Immature natural killer cell (primary cell): ENCODE data around the gene TMEM54. TPM values are rescaled to one million over a fixed set of nuclear protein-coding genes. Genes with fewer than 3 reads are reported as not detected.
"Not testable (repeated sequence)": the region's sequence is repeated elsewhere in the genome, so short reads cannot be mapped to it uniquely, and the experiment has no call there.

ENCODE experiments used
- DNase-seq, 3 donors: peaks; one replicate each; pipeline ENCODE4 v3.0.0; 2022; ENCODE audit warnings: mixed read lengths in 1 of 3
- H3K27ac Mint-ChIP-seq, 6 donors: one replicate each; pipeline ENCODE4 v1.8.0; 2020; ENCODE audit warnings: mixed read lengths in 6 of 6, mild to moderate bottlenecking in 5 of 6, inconsistent platforms in 4 of 6, moderate library complexity in 3 of 6
- H3K27me3 Mint-ChIP-seq, 3 donors: one replicate each; pipeline ENCODE4 v1.8.0; 2020 to 2021; ENCODE audit warnings: low read depth in 3 of 3, mild to moderate bottlenecking in 3 of 3, mixed read lengths in 3 of 3, moderate library complexity in 3 of 3, inconsistent platforms in 1 of 3
- H3K36me3 Mint-ChIP-seq, 3 donors: one replicate each; pipeline ENCODE4 v1.8.0; 2020; ENCODE audit warnings: mixed read lengths in 3 of 3, inconsistent platforms in 2 of 3, mild to moderate bottlenecking in 2 of 3
- H3K4me1 Mint-ChIP-seq, 2 donors: one replicate each; pipeline ENCODE4 v1.8.0; 2020; ENCODE audit warnings: inconsistent platforms in 2 of 2, mild to moderate bottlenecking in 2 of 2, mixed read lengths in 2 of 2, moderate library complexity in 1 of 2
- H3K4me3 Mint-ChIP-seq, 5 donors: one replicate each; pipeline ENCODE4 v1.8.0; 2020; ENCODE audit warnings: mild to moderate bottlenecking in 5 of 5, mixed read lengths in 5 of 5, inconsistent platforms in 3 of 5, moderate library complexity in 3 of 5
- H3K9me3 Mint-ChIP-seq, 6 donors: one replicate each; pipeline ENCODE4 v1.8.0; 2020; ENCODE audit warnings: mild to moderate bottlenecking in 6 of 6, mixed read lengths in 6 of 6, inconsistent platforms in 4 of 6, moderate library complexity in 3 of 6
- polyA plus RNA-seq, 3 donors: library from polyadenylated mRNA; unstranded; fragments of 300-500 nt; fragmentation: Illumina TruSeq; gene quantifications; one replicate each; pipeline ENCODE4 v1.2.3, GENCODE V29; 2021

The TMEM54 gene
- polyA plus RNA-seq, 3 donors from 2014 or later: not detected

DNA sequence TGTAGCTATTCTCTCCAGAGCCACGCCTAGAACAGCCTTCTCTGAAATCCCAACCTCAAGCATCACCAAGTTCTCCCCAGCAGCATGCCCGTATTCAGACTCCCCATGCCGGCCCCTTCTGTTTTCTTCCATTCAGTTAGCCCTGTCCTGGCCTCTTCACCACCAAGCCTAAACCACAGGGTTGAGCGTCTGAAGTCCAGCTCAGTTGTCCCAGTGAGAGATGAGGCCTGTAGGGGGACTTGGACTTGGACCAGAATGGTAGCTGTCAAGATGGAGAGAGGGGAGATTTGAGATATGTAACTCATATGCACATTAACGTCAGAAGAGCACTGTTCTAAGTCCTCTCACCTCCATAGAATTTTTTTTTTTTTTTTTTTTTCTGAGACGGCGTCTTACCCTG is 5.5 kb upstream of the TMEM54 start:
- peaks cover 0 to 4% (median 0%) of the 10 kb centered on the region in 6 donors for H3K9me3 Mint-ChIP-seq
- no peak for DNase-seq
- H3K36me3 Mint-ChIP-seq: no peaks in the 10 kb centered on the region
- H3K27me3 Mint-ChIP-seq: peaks cover 4 to 14% (median 11%) of the 10 kb centered on the region in 3 donors
- H3K27ac Mint-ChIP-seq: no peak overlapping the region
- H3K4me3 Mint-ChIP-seq: no peak overlapping the region
- peaks cover 5 to 11% of the 10 kb centered on the region in 2 donors for H3K4me1 Mint-ChIP-seq

DNA sequence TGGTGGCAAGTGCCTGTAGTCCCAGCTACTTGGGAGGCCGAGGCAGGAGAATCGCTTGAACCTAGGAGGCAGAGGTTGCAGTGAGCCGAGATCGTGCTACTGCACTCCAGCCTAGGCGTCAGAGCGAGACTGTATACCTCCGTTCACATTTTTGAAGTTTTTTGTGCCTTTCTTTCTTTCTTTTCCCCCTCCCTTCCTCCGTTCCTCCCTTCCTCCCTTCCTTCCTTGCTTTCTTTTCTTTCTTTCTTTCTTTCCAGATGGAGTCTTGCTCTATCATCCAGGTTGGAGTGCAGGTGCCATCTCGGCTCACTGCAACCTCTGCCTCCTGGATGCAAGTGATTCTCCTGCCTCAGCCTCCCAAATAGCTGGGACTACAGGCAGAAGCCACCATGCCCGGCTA is 4.4 kb upstream of the TMEM54 start:
- H3K27me3 Mint-ChIP-seq: peaks cover 4 to 16% (median 11%) of the 10 kb centered on the region in 3 donors
- not testable (repeated sequence) for H3K36me3 Mint-ChIP-seq, H3K27ac Mint-ChIP-seq, DNase-seq, H3K4me3 Mint-ChIP-seq, H3K9me3 Mint-ChIP-seq
- peaks cover 8 to 14% of the 10 kb centered on the region in 2 donors for H3K4me1 Mint-ChIP-seq

DNA sequence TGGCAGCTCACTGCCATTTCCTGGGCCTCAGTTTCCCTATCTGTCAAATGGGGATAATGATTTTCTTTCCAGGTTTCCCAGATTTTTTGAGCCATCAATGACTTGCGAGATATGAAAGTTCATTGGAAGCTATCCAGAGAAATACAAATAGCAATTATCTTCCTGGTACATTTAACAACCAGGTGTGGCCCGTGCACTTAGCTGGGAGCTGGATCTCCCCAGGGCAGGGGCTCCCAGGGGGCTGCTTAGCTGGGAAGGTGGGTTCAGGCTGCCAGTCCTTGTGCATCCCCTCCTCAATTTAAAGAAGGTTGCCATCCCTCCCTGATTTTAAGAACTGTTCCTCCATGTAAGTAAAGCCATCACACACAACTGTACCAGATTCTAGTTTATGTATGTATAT is 3.6 kb upstream of the TMEM54 start:
- DNase-seq: no peak
- peaks cover 0 to 5% (median 0%) of the 10 kb centered on the region in 6 donors for H3K9me3 Mint-ChIP-seq
- no peak overlapping the region for H3K27ac Mint-ChIP-seq

DNA sequence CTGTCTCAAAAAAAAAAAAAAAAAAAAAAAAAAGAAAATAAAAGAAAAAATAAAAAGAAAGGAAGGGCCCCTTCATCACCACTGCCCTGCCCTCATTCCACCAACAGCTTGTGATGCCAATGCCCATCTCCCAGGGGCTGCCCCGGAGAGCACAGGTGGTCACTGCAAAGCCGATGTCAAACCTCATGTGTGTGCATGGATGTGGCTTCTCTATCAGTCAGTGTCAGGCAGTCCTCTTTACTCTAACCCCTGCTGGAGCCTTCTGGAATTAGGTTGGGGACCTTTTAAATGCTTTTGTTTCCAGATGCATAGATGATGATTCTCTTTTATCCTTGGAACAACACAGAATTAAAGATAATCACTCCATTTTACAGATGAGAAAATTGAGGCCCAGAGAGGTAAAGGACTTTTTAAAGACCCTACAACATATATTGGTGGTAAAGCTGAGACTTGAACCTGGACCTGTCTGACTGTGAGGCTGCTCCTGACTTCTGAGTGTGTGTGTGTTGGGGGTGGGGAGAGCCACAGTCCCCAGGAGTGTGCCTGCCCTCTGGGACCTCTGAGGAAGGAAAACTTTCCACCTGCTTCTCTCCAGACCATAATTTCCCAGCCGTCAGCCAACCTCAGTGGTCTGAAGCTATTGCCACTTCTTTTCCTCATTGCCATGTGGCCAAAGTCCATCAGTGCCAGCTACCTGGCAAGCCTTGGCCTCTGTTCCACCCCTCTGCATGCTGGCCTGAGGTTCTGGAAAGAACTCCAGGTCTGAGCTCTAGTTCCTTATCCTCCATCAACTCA is 3.0 kb upstream of the TMEM54 start:
- H3K27me3 Mint-ChIP-seq: peaks cover 7 to 13% (median 13%) of the 10 kb centered on the region in 3 donors
- no peaks in the 10 kb centered on the region for H3K36me3 Mint-ChIP-seq
- H3K27ac Mint-ChIP-seq: no peak overlapping the region
- DNase-seq: no peak
- peaks cover 11 to 14% of the 10 kb centered on the region in 2 donors for H3K4me1 Mint-ChIP-seq
- peak overlapping the region in 1 of 5 donors; percentile 53 for H3K4me3 Mint-ChIP-seq
- peaks cover 0 to 5% (median 0%) of the 10 kb centered on the region in 6 donors for H3K9me3 Mint-ChIP-seq

More for the DNA sequence above, 3.6 kb upstream of the TMEM54 start:
- no peaks in the 10 kb centered on the region for H3K36me3 Mint-ChIP-seq
- peaks cover 7 to 15% (median 13%) of the 10 kb centered on the region in 3 donors for H3K27me3 Mint-ChIP-seq
- peaks cover 11 to 14% of the 10 kb centered on the region in 2 donors for H3K4me1 Mint-ChIP-seq
- H3K4me3 Mint-ChIP-seq: no peak overlapping the region

DNA sequence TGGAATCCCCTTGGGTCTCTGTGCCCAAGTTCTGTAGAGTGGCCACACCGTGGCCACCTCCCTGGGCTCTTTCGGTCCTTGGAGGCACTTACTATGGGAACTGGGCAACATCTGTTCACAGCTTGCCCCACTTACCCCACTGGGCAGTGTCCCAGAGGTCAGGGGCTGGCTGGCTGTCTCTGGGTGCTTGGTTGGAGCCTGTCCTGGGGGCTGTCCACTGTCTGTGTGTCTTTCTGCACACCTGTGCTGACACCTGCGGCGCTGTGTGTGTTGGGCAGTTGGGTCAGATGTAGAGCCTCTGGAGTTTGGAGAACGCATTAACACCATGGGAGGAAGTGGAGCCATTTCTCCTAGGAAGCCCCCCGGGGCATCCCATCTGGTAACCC is 1.3 kb upstream of the TMEM54 start:
- Mint-ChIP-seq H3K27ac (no peak overlapping the region), H3K4me1 (peaks cover 11 to 14% of the 10 kb centered on the region in 2 donors), H3K9me3 (peaks cover 0 to 5% (median 0%) of the 10 kb centered on the region in 6 donors), H3K36me3 (no peaks in the 10 kb centered on the region), H3K27me3 (peaks cover 7 to 13% (median 10%) of the 10 kb centered on the region in 3 donors), H3K4me3 (peak overlapping the region; percentile 9 to 80 (median 74))
- DNase-seq: no peak

DNA sequence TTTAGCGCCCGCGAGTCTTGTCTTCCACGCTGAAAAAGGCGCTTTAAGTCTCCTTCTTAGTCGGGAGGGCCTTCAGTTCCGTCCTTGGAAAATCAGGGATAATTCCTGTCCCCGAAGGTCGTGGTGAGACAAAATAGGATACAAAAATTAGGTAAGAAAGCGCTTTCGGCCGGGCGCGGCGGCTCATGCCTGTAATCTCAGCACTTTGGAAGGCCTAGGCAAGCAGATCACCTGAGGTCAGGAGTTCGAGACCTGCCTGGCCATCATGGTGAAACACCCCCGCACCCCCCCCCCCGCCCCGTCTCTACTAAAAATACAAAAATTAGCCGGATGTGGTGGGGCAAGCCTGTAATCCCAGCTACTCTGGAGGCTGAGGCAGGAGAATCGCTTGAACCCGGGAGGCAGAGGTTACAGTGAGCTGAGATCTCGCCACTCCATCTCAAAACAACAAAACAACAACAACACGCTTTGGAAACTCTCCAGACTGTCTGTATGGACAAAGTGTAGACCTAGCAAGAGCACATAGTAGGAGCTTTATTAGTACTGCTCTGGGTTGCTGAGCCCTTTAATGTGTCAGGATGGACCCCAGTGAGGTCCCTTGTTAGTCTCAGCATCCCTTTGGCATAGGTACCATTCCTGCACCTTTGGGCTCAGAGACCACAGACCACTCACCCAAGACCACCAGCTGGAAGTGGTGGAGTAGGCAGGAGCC is 790 bp upstream of the TMEM54 start:
- H3K36me3 Mint-ChIP-seq: no peaks in the 10 kb centered on the region
- H3K27ac Mint-ChIP-seq: no peak overlapping the region
- peaks cover 7 to 19% (median 10%) of the 10 kb centered on the region in 3 donors for H3K27me3 Mint-ChIP-seq
- H3K4me3 Mint-ChIP-seq: peak overlapping the region; percentile 76 to 80 (median 79)
- peaks cover 0 to 5% (median 0%) of the 10 kb centered on the region in 6 donors for H3K9me3 Mint-ChIP-seq
- DNase-seq: no peak
- peaks cover 11 to 14% of the 10 kb centered on the region in 2 donors for H3K4me1 Mint-ChIP-seq

DNA sequence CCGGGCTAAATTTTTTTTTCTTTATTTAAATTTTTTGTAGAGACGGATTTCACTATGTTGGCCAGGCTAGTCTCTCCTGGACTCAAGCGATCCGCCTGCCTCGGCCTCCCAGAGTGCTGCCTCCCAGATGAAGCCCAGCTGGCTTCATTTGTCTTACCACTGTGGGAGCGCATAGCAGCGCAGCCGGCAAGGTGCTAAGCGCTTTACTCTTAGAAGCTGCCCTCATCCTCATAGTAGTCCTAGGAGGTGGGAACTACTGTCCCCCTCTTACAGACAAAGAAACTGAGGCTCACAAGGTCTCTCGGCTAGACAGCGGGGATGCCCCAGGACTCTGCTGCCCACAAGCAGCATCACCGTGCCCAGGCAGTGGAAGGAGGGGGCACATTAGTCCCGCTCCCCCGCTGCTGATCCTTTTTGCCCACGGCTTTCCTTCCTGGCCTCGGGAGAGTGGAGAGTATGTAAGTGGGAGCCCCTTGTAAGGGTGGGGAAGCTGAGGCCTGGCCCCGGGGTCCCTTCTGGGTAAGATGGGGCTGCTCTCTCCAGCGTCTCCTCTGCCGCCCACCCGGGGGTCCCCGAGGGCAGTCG is 726 bp downstream of the TMEM54 start:
- no peaks in the 10 kb centered on the region for H3K36me3 Mint-ChIP-seq
- peaks cover 7 to 16% (median 14%) of the 10 kb centered on the region in 3 donors for H3K27me3 Mint-ChIP-seq
- no peak for DNase-seq
- peak overlapping the region; percentile 58 to 70 (median 63) for H3K4me3 Mint-ChIP-seq
- peaks cover 11 to 14% of the 10 kb centered on the region in 2 donors for H3K4me1 Mint-ChIP-seq
- H3K27ac Mint-ChIP-seq: no peak overlapping the region
- peaks cover 0 to 5% (median 0%) of the 10 kb centered on the region in 6 donors for H3K9me3 Mint-ChIP-seq

DNA sequence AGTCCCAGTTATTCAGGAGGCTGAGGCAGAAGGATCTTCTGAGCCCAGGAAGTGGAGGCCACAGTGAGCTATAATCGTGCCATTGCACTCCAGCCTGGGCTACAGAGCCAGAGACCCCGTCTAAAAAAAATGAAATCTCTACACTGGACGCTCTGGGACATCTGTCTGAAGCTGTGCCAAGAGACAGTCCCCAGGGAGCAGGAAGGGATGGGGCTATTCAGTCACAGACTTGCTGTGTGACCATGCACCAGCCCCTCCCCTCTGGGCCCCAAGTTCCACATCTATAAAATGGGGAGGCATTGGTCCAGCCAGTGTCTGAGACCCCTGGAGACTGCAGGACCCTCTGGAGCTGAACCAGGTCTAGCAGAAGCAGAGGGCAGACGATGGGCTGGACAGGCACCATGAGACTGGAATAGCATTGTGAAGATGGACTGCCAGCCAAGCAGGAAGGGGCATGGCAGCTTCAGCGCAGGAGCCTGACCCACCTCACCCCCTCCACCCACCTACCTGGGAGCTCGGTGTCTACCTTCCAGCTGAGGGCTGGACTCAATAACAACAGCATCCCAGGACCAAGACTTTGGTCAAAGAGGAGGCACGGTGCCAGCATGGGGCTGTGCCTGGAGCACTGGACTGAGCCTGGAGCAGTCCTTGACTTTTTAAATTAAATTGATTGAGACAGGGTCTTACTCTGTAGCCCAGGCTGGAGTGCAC is 1.4 kb downstream of the TMEM54 start:
- DNase-seq: no peak
- Mint-ChIP-seq H3K9me3 (peaks cover 0 to 5% (median 0%) of the 10 kb centered on the region in 6 donors), H3K27ac (no peak overlapping the region), H3K36me3 (no peaks in the 10 kb centered on the region), H3K27me3 (peaks cover 7 to 14% (median 14%) of the 10 kb centered on the region in 3 donors), H3K4me3 (peak overlapping the region in 4 of 5 donors; percentile 17 to 70 (median 46)), H3K4me1 (peaks cover 11 to 14% of the 10 kb centered on the region in 2 donors)

DNA sequence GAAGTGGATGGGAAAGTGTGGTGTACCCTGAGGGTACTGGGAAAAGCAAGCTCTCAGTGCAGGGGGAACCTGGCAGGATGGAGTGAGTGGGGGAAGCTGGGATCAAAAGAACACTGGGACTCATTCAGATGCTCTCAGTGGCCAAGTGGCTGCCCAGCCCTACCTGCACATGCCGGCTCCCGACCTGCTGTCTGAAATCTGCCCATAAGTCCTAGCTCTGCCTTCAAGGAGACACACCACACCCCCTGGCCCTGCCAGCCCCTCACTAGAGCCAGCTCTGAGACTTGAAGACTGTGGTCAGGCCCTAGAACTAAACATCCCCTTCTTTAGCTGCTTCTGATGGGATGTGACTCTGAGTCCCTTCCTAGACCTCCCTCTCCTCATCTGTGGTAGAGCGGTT is 2.2 kb downstream of the TMEM54 start:
- peaks cover 11 to 14% of the 10 kb centered on the region in 2 donors for H3K4me1 Mint-ChIP-seq
- H3K27me3 Mint-ChIP-seq: peaks cover 4 to 14% (median 12%) of the 10 kb centered on the region in 3 donors
- no peak for DNase-seq
- H3K9me3 Mint-ChIP-seq: peaks cover 0 to 5% (median 0%) of the 10 kb centered on the region in 6 donors
- no peak overlapping the region for H3K27ac Mint-ChIP-seq
- no peaks in the 10 kb centered on the region for H3K36me3 Mint-ChIP-seq
- H3K4me3 Mint-ChIP-seq: peak overlapping the region in 3 of 5 donors; percentile 14 to 40 (median 24)

DNA sequence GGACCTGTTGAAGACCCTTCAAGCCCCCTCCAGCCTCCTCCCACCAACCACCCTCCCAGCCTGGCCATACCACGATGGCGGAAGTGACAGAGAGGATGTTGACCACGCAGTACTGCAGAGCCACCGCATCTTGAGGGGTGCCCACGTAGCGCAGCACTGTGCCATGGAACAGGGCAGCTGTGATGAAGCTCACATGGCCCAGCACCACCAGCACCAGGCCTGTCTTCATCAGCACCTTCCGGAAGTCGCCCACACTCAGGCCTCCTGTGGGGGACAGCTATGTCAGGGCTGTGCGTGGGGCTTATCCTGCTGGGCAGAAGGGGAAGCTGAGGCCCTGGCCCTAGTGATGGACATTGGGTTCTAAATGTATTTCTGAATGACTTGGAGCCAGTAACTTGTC is 3.1 kb downstream of the TMEM54 start:
- Mint-ChIP-seq H3K4me1 (peaks cover 11 to 14% of the 10 kb centered on the region in 2 donors), H3K4me3 (no peak overlapping the region), H3K27me3 (peaks cover 8 to 12% (median 12%) of the 10 kb centered on the region in 3 donors), H3K27ac (no peak overlapping the region), H3K36me3 (no peaks in the 10 kb centered on the region), H3K9me3 (peaks cover 0 to 5% (median 0%) of the 10 kb centered on the region in 6 donors)
- no peak for DNase-seq

DNA sequence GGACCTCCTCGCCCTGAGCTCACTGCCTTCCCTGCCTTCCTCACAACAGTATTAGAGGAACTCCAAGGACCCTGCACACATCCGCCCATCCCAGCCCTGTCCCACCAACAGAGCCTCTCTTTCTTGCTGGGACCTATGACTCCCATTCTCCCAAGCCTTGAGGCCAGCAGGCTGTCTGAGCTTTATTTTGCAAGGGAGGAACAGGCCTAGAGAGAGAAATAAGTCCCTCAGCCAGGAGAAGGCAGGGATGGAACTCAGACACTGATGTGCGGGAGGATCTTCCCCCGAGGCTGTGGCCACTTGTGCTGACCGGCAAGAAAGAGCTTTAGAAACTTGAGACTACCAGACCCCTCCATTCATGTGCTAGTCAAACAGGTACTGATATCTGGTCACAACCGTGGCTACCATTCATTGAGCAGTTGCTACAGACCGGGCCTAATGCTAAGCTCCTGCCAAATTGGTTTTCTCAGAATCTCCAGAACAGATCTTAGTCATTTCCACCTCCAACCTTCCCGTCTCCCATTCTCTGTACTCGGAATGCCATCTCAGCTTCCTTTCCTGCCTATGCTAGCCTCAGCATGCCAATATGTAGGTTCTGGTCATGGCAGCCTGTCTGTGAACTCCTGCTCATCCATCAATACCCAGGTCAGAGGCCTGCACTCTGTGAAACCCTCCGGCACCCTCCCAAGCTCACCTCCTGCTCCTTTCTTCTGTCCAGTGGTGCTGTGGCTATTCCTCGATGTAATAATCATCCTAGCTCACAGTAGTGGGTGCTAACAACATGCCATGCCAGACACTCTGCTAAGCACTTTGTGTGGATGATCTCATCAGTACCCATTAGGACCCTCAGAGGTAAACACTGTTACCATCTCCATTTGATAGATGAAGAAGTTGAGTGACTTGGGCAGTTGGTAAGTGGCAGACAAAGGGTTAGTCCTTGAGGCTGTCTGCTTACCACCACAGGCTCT is 3.8 kb downstream of the TMEM54 start:
- H3K36me3 Mint-ChIP-seq: no peaks in the 10 kb centered on the region
- no peak overlapping the region for H3K27ac Mint-ChIP-seq
- H3K9me3 Mint-ChIP-seq: peaks cover 0 to 2% (median 0%) of the 10 kb centered on the region in 6 donors
- peaks cover 12 to 13% of the 10 kb centered on the region in 2 donors for H3K4me1 Mint-ChIP-seq
- H3K4me3 Mint-ChIP-seq: no peak overlapping the region
- DNase-seq: no peak
- H3K27me3 Mint-ChIP-seq: peaks cover 12 to 14% (median 12%) of the 10 kb centered on the region in 3 donors

DNA sequence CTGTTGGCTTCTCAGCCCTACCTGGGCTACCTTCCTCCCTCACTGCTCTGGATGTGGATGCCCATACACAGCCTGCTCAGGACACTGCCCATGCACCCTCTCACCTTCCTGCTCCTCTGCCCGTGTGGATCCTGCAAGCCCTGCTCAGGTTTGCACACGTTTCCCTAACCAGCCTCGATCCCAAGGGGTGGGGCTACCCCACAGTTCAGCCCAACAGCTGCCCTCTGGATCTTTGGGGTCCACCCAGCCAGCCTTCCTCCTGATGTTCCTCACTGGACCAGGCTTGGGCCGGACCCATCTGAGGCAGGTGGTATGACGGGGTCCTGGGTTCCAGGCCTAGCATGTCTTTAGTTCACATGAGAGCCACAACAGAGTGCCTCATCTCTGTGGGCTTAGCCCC is 4.7 kb downstream of the TMEM54 start:
- no peak overlapping the region for H3K4me3 Mint-ChIP-seq
- no peaks in the 10 kb centered on the region for H3K9me3 Mint-ChIP-seq
- peaks cover 11 to 12% of the 10 kb centered on the region in 2 donors for H3K4me1 Mint-ChIP-seq
- H3K27me3 Mint-ChIP-seq: peaks cover 10 to 20% (median 16%) of the 10 kb centered on the region in 3 donors
- H3K27ac Mint-ChIP-seq: no peak overlapping the region
- H3K36me3 Mint-ChIP-seq: no peaks in the 10 kb centered on the region
- no peak for DNase-seq
